ENCODE data around the gene PPA1.
"Not testable (repeated sequence)": the region's sequence is repeated elsewhere in the genome, so short reads cannot be mapped to it uniquely, and the experiment has no call there.

The PPA1 gene

DNA sequence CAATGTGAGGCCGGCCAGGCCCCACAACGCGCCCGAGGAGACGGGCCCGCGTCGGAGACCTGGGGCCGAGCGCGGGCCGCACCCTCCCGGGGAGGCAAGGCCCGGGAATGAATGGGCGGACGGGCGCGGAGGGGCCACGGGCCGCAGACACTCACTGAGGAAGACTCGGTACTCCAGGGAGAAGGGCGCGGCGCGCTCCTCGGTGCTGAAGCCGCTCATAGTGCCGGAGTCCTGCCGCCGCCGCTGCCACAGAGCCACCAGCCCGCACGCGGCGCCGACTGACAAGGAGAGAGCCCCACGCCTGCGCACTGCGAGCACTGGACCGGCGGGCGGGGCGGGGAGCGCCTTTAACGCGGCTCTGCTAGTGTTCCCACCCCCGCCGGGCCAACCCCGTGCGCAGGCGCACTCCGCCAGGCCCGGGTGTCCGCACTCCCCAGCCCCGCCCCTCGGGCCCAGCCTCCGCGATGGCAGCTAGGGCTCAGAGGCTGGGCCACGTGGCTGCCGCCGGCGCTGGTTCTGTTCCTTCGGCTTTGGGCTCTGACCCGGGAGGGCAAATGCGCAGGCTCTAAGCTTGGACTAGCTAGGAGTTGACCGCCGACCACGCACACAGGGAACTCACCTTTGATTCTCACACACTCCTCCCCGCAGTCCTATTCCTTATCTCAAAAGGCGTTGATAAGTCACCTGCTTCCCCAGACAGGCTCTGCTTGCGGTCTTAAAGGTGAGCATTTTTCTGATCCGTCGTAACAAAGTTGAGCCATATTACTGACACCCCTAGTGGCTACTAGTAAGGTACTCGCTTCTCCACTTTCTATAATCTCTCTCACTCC lies at the start of gene PPA1:
TSS of gene PPA1 (minus strand) at position 321 of the 830 bp plus-strand sequence. CDS start at position 219, 102 bp downstream.
- DNase-seq, result peak; percentile 94

GRCh38 chr10:70281609-70282008 lies 48.4 kb upstream of the PPA1 start:
- no peak for DNase-seq

DNA sequence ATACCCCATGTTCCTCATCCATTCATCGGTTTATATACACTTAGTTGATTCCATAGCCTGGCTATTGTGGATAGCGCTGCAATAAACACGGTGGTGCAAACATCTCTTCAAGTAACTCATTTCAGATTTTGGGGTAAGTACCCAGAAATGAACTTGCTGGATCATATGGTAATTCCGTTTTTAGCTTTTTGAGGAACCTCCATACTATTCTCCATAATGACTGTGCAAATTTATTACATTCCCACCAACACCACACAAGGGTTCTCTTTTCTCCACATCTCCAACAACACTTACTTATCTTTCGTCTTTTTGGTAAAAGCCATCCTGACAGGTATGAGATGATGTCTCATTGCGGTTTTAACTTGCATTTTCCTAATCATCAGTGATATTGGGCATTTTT lies 46.9 kb upstream of the PPA1 start:
- DNase-seq, result no peak

- DNase-seq, result no peak
These were observed 44.3 kb upstream of the PPA1 start for GRCh38 chr10:70277396-70278030.

- DNase-seq, result no peak
These were observed 41.4 kb upstream of the PPA1 start for GRCh38 chr10:70274643-70275042.

DNA sequence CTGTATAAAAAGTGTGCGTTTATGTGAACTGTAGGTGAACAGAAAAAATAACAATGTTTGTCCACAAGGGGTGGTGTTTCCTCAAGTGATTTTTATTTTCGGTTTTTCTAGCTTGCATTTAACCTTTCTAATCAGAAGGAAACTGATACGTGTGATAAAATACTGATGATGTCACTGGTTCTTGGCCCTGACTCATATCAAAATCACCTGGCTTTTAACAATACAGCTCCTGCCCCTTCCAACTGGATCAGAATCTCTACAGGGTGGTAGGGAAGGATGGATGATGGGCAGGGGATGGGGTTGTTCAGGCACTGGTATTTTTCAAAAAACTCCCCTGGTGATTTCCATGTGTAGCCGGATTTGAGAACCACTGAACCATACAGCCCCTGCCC lies 39.7 kb upstream of the PPA1 start:
- DNase-seq, result no peak

DNA sequence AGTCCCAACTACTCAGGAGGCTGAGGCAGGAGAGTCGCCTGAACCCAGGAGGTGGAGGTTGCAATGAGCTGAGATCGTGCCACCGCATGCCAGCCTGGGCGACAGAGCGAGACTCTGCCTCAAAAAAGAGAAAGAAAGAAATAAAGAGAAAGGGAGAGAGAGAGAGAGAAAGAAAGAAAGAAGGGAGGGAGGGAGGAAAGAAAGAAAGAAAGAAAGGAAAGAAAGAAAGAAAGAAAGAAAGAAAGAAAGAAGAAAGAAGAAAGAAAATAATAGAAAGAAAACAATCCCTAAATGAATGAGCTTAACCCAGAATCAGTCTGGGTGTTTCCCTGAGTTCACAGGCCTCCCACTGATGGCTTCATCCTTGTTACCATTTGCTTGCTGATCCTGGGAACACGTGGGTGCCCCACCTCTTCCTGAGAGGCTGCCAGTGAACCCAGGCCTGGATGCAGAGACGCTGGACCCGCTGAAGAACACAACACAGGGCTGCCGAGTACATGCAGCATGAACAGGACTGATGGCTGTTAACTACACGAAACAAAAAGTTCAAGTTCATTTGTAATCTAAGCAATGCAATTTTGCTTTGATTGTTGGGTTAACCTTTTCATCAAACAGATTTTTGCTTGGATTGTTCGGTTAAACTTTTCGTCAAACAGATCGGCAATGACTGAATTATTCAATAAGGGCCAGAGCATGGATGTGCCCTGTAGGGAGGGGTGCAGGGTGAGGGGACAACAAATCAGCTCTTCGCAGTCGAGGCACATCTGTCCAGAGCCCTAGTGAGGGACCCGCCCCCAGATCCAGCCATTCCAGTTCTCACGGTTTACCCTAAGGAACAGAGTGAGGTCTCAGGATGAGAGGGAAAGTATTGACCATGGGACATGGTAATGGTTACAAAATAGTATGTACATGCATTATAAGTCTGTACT lies 39.0 kb upstream of the PPA1 start:
- no peak for DNase-seq

GRCh38 chr10:70270952-70271351 lies 37.7 kb upstream of the PPA1 start:
- no peak for DNase-seq

DNA sequence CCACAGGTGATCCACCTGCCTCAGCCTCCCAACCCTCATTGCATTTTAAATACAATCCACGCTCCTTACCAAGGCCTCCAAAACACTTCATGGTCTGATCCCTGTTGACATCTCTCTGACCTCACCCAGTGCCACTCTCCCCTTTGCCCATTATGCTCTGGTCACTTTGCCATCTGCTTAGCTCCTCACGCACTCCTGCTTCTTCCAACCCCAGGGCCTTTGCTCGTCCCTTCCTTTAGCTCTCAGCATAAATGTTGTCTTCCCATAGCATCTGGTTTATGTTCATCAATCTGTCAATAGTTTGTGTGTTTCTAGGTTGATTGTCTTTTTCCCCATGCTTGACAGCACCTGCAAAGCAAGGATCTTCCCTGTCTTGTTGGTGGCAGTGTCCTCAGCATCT lies 36.5 kb upstream of the PPA1 start:
- DNase-seq, result no peak

DNA sequence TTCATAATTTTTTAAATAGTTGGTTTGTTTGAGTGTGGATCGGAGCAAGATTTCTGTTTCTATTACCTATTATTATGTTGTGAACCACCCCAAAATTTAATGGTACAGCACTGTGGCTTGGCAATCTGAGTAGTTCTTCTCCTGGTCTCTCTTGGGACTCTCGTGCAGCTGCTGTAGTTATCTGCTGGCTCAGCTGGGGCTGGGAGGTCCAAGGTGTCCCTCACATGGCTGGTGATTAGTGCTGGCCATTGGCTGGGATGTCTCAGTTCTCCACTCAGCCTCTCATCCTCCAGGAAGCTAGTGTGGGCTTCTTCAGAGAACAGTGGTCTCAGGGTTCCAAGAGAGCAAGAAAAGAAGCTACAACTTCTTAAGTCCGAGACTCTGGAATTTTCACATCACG lies 35.1 kb upstream of the PPA1 start:
- no peak for DNase-seq

- DNase-seq, result no peak
These were observed 34.1 kb upstream of the PPA1 start for GRCh38 chr10:70267161-70267933.

- DNase-seq, result no peak
These were observed 33.5 kb upstream of the PPA1 start for GRCh38 chr10:70266701-70267100.

GRCh38 chr10:70266056-70266455 lies 32.8 kb upstream of the PPA1 start:
- DNase-seq, result no peak

- DNase-seq, result no peak
These were observed 31.9 kb upstream of the PPA1 start for GRCh38 chr10:70265032-70265689.

DNA sequence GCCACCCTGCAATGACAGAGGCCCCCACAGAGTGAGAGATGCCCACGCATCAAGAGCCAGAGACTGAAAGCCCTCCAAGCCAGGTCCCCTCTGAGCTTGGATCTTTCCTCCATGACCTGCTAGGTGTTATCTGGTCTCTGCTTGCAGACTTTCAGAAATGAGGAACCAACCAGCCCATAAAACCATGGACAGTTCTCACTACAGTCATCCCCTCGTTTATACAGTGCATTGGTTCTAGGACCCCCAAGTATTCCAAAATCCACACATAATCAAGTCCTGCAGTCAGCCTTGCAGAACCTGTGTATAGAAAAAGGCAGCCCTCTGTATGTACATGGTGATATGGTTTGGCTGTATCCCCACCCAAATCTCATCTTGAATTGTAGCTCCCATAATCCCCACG lies 27.5 kb upstream of the PPA1 start:
- DNase-seq, result no peak

DNA sequence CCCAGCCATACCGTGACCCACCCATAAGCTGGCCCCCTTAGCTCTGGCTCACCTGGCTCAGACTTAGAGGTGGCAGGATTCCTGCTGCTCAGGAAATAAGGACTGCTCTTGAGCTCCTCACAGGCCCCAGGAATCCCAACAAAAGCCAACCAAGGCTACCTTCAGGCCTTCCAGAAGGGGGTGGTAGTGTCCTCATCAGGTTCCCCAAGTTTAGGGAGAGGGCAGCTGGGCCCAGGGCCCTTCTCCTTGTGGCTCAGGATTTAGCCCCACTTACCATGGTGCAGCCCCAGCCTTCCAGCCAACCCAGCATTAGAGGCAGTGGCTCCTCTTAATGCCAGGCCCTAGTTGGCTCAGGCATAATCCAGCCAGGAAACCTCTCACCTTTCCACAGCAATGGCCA lies 27.0 kb upstream of the PPA1 start:
- DNase-seq, result no peak

- no peak for DNase-seq
These were observed 25.0 kb upstream of the PPA1 start for GRCh38 chr10:70258216-70258615.

DNA sequence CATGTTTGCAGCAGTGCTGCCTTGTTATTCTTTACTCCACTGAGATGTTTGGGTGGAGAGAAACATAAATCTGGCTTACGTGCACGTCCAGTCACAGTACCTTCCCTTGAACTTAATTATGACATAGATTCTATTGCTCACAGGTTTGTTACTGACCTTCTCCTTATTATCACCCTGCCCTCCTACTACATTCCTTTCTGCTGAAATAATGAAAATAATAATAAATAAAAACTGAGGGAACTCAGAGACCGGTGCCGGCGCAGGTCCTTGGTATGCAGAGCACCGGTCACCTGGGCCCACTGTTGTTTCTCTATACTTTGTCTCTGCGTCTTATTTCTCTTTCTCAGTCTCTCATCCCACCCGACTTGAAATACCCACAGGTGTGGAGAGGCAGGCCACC lies 24.6 kb upstream of the PPA1 start:
- not testable (repeated sequence) for DNase-seq

- DNase-seq, result no peak
These were observed 23.2 kb upstream of the PPA1 start for GRCh38 chr10:70256463-70256862.

DNA sequence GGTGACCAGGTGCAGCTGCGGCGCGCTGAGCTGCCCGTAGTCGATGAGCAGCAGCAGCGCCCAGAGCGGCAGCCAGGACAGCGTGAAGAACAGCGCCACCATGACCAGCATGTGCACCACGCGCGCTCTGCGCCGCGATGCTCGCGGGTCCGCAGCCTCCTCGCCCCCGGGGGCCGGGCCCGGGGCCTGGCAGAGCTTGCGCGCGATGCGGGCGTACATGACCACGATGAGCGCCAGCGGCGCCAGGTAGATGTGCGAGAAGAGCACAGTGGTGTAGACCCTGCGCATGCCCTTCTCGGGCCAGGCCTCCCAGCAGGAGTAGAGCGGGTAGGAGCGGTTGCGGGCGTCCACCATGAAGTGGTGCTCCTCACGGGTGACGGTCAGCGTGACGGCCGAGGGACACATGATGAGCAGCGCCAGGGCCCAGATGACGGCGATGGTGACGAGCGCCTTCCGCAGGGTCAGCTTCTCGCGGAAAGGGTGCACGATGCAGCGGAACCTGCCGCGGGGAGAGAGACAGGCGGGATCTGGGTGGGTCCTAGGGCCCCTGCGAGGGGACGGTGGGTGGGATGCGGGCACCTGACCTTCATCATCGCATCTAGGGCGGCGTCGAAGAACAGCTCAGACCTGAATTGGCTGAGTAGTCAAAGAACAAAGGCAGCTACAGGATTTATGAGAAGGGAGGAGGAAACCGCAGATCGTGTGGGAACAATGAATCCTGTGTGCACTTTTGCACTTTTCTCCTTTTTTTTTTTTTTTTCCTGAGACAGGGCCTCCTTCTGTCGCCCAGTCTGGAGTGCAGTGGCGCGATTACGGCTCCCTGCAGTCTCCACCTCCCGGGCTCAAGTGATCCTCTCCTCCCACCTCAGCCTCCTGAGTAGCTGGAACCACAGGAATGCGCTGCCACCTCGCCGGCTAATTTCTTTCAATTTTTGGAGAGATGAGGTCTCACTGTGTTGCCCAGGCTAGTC lies 22.4 kb upstream of the PPA1 start:
- no peak for DNase-seq

DNA sequence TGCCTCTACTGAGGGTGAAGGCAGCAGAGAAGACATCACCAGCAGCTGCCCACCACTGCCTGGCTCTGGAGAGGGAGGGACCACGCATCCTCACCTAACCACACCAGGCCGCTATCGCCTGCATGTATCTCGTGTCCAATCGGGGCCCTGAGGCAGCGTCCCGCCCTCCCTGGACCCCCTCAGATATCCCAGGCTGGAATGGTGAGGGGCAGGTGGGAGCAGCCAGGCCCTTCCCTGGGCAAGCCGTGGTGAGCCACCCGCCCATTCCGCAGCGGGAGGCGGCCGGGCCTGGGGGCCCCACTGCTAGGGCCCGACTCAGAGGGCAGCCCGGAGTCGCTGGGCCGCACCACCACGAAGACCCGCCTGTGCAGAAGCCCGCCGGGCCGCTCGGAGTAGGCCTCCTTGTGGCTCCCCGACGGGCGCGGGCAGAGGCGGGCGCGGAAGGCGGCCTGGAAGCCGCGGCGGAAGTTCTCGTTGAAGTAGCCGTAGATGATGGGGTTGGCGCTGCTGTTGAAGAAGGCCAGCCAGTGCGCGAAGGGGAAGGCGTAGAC lies 21.6 kb upstream of the PPA1 start:
- no peak for DNase-seq
